ENCODE data around the gene FAM89B.

The FAM89B gene

DNA sequence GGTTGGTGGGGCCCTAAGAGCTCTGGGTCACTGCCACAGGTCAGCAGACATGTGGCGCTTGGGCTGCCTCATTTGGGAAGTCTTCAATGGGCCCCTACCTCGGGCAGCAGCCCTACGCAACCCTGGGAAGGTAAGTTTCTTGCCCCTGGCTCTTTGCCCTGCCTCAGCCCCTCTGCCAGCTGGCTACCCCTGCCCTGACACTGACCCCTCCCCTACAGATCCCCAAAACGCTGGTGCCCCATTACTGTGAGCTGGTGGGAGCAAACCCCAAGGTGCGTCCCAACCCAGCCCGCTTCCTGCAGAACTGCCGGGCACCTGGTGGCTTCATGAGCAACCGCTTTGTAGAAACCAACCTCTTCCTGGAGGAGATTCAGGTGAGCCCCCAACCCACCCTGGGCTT lies 45.6 kb upstream of the FAM89B start:
- TF ChIP-seq ZBTB7A (IDR thresholded peaks at IDR 0.05; ENCODE audit: low read depth) (no peak), FOXM1 (IDR thresholded peaks at IDR 0.05; ENCODE audit: borderline replicate concordance, low read depth) (no peak), MAX (IDR thresholded peaks at IDR 0.05) (no peak), RAD21 (IDR thresholded peaks at IDR 0.05; ENCODE audit: low read depth) (no peak), NFIC (IDR thresholded peaks at IDR 0.05) (no peak), YY1 (IDR thresholded peaks at IDR 0.05; ENCODE audit: low read depth) (no peak)
- TF ChIP-seq, protein P1, sequence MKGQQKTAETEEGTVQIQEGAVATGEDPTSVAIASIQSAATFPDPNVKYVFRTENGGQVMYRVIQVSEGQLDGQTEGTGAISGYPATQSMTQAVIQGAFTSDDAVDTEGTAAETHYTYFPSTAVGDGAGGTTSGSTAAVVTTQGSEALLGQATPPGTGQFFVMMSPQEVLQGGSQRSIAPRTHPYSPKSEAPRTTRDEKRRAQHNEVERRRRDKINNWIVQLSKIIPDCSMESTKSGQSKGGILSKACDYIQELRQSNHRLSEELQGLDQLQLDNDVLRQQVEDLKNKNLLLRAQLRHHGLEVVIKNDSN (IDR thresholded peaks at IDR 0.05) = no peak

DNA sequence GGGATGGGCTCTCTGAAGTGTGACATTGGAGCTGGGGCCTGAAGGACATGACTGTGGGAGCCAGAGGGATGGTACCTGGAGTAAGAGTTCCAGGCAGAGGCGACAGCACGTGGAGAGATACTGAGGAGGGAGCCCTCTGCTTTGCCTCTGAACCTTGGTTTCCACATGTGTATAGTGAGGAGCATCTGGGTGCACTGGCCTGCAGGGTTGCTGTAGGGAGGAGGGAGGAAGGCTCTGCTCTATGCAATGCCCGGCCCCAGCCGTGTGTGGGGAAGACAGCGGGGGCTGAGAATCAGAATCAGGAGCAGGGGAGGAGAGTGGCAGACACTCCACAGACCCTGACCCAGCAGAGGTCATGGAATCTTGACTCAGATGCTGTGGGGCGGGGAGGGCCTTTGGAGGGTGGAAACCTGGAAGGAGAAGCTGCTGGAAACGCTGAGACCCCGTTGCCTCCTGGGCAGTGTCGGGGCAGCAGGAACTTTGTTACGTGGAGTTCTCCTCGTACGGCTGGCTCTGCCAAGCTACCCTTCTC lies 43.5 kb upstream of the FAM89B start:
- no peak for TF ChIP-seq NFIC (IDR thresholded peaks at IDR 0.05)
- TF ChIP-seq ZBTB7A (IDR thresholded peaks at IDR 0.05; ENCODE audit: low read depth) = no peak
- no peak for TF ChIP-seq TAF1 (IDR thresholded peaks at IDR 0.05; ENCODE audit: low read depth)
- TF ChIP-seq, protein P2, sequence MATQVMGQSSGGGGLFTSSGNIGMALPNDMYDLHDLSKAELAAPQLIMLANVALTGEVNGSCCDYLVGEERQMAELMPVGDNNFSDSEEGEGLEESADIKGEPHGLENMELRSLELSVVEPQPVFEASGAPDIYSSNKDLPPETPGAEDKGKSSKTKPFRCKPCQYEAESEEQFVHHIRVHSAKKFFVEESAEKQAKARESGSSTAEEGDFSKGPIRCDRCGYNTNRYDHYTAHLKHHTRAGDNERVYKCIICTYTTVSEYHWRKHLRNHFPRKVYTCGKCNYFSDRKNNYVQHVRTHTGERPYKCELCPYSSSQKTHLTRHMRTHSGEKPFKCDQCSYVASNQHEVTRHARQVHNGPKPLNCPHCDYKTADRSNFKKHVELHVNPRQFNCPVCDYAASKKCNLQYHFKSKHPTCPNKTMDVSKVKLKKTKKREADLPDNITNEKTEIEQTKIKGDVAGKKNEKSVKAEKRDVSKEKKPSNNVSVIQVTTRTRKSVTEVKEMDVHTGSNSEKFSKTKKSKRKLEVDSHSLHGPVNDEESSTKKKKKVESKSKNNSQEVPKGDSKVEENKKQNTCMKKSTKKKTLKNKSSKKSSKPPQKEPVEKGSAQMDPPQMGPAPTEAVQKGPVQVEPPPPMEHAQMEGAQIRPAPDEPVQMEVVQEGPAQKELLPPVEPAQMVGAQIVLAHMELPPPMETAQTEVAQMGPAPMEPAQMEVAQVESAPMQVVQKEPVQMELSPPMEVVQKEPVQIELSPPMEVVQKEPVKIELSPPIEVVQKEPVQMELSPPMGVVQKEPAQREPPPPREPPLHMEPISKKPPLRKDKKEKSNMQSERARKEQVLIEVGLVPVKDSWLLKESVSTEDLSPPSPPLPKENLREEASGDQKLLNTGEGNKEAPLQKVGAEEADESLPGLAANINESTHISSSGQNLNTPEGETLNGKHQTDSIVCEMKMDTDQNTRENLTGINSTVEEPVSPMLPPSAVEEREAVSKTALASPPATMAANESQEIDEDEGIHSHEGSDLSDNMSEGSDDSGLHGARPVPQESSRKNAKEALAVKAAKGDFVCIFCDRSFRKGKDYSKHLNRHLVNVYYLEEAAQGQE (IDR thresholded peaks at IDR 0.05; ENCODE audit: low read depth) = no peak

- no peak for TF ChIP-seq TCF12 (IDR thresholded peaks at IDR 0.05; ENCODE audit: low read depth)
- no peak for TF ChIP-seq EGR1 (IDR thresholded peaks at IDR 0.05)
- TF ChIP-seq CEBPB (IDR thresholded peaks at IDR 0.05) = no peak
- no peak for TF ChIP-seq FOXM1 (IDR thresholded peaks at IDR 0.05; ENCODE audit: borderline replicate concordance, low read depth)
- no peak for TF ChIP-seq ZBTB7A (IDR thresholded peaks at IDR 0.05; ENCODE audit: low read depth)
- TF ChIP-seq TAF1 (IDR thresholded peaks at IDR 0.05; ENCODE audit: low read depth) = no peak
- TF ChIP-seq MAX (IDR thresholded peaks at IDR 0.05) = no peak
- TF ChIP-seq, protein P1 (IDR thresholded peaks at IDR 0.05) = no peak
- no peak for TF ChIP-seq EP300 (IDR thresholded peaks at IDR 0.05; ENCODE audit: borderline replicate concordance)
- no peak for TF ChIP-seq YY1 (IDR thresholded peaks at IDR 0.05; ENCODE audit: low read depth)
These were observed 42.7 kb upstream of the FAM89B start for GRCh38 chr11:65529475-65530156.

DNA sequence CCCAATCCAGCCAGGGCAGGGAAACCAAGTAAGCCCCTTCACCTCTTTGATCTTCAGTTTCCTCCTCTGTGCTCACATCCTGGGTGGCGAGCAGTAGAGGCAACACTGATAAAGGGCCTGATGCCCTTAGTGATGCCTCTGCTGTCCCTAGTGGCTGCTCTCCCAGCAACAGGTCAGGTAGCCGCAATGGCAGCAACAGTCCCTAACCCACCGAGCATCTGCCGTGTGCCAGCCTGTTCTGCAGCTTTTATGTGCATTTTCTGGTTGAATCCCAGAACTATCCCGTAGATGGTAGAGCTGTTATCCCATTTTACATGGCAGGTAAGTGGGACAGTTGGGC lies 42.2 kb upstream of the FAM89B start:
- TF ChIP-seq, protein P2 (IDR thresholded peaks at IDR 0.05; ENCODE audit: low read depth) = no peak
- TF ChIP-seq FOXM1 (IDR thresholded peaks at IDR 0.05; ENCODE audit: borderline replicate concordance, low read depth) = no peak
- no peak for TF ChIP-seq EGR1 (IDR thresholded peaks at IDR 0.05)
- no peak for TF ChIP-seq CEBPB (IDR thresholded peaks at IDR 0.05)
- no peak for TF ChIP-seq TAF1 (IDR thresholded peaks at IDR 0.05; ENCODE audit: low read depth)
- TF ChIP-seq, protein P1 (IDR thresholded peaks at IDR 0.05) = no peak
- no peak for TF ChIP-seq ZBTB7A (IDR thresholded peaks at IDR 0.05; ENCODE audit: low read depth)
- TF ChIP-seq RAD21 (IDR thresholded peaks at IDR 0.05; ENCODE audit: low read depth) = no peak
- TF ChIP-seq YY1 (IDR thresholded peaks at IDR 0.05; ENCODE audit: low read depth) = no peak
- no peak for TF ChIP-seq CREB1 (IDR thresholded peaks at IDR 0.05; ENCODE audit: low read depth)
- TF ChIP-seq MAX (IDR thresholded peaks at IDR 0.05) = no peak
- no peak for TF ChIP-seq TCF12 (IDR thresholded peaks at IDR 0.05; ENCODE audit: low read depth)
- no peak for TF ChIP-seq NFIC (IDR thresholded peaks at IDR 0.05)
- TF ChIP-seq EP300 (IDR thresholded peaks at IDR 0.05; ENCODE audit: borderline replicate concordance) = no peak
- TF ChIP-seq TEAD4 (IDR thresholded peaks at IDR 0.05) = no peak

GRCh38 chr11:65532388-65533064 lies 39.8 kb upstream of the FAM89B start:
- TF ChIP-seq TCF12 (IDR thresholded peaks at IDR 0.05; ENCODE audit: low read depth) (no peak), TAF1 (IDR thresholded peaks at IDR 0.05; ENCODE audit: low read depth) (no peak), YY1 (IDR thresholded peaks at IDR 0.05; ENCODE audit: low read depth) (no peak), TEAD4 (IDR thresholded peaks at IDR 0.05) (no peak), RAD21 (IDR thresholded peaks at IDR 0.05; ENCODE audit: low read depth) (no peak), CREB1 (IDR thresholded peaks at IDR 0.05; ENCODE audit: low read depth) (no peak), ZBTB7A (IDR thresholded peaks at IDR 0.05; ENCODE audit: low read depth) (no peak), FOXM1 (IDR thresholded peaks at IDR 0.05; ENCODE audit: borderline replicate concordance, low read depth) (no peak), EGR1 (IDR thresholded peaks at IDR 0.05) (no peak), EP300 (IDR thresholded peaks at IDR 0.05; ENCODE audit: borderline replicate concordance) (no peak), NFIC (IDR thresholded peaks at IDR 0.05) (no peak), CEBPB (IDR thresholded peaks at IDR 0.05) (no peak), MAX (IDR thresholded peaks at IDR 0.05) (no peak)
- TF ChIP-seq, protein P1 (IDR thresholded peaks at IDR 0.05) = no peak
- TF ChIP-seq, protein P2 (IDR thresholded peaks at IDR 0.05; ENCODE audit: low read depth) = no peak

All from Ishikawa (cell line).